Natural killer cell treated with Interleukin-12 subunit alpha and Interleukin-12 subunit beta and Interleukin-15 and Interleukin-18, amount 100 ng/mL, for 72 hours (primary cell): ENCODE data around the gene CYCS. TPM values are rescaled to one million over a fixed set of nuclear protein-coding genes. Genes with fewer than 3 reads are reported as not detected.
A peak's percentile ranks its signal among the peaks of the same experiment; 100 is the strongest.
"Not testable (repeated sequence)": the region's sequence is repeated elsewhere in the genome, so short reads cannot be mapped to it uniquely, and the experiment has no call there.

ENCODE experiments used
- ATAC-seq, 2 donors: fragments of 150-1000 bp; cut with Tn5 transposase in 1 of 2; sonication (Bioruptor Pico), chemical (Tn5 transposase) in 1 of 2; 2 replicates each; pipeline ENCODE4 v1.10.0; 2021
- DNase-seq: peaks from one replicate; pipeline ENCODE4 v3.0.0; 2022; ENCODE audit warnings: low spot score
- H3K27ac Mint-ChIP-seq, 2 donors: 1 replicate in 1 of 2; 2 replicates in 1 of 2; pipeline ENCODE4 v1.8.0; 2022; ENCODE audit warnings: mixed read lengths in 2 of 2, mild to moderate bottlenecking in 1 of 2, moderate library complexity in 1 of 2
- H3K27me3 Mint-ChIP-seq, 2 donors: 1 replicate in 1 of 2; 2 replicates in 1 of 2; pipeline ENCODE4 v1.8.0; 2022; ENCODE audit warnings: mixed read lengths in 2 of 2
- H3K36me3 Mint-ChIP-seq: one replicate; pipeline ENCODE4 v1.8.0; 2022; ENCODE audit warnings: mixed read lengths
- H3K4me1 Mint-ChIP-seq, 2 donors: 1 replicate in 1 of 2; 2 replicates in 1 of 2; pipeline ENCODE4 v1.8.0; 2022; ENCODE audit warnings: low read depth in 2 of 2, mixed read lengths in 2 of 2, mild to moderate bottlenecking in 1 of 2
- H3K4me3 Mint-ChIP-seq: one replicate; pipeline ENCODE4 v1.8.0; 2022; ENCODE audit warnings: mixed read lengths
- H3K9me3 Mint-ChIP-seq: 2 replicates; pipeline ENCODE4 v1.8.0; 2022; ENCODE audit warnings: mixed read lengths
- total RNA-seq, 2 donors: library from RNA; stranded (reverse); gene quantifications; one replicate each; pipeline ENCODE4 v1.2.3, GENCODE V29; 2022

CYCS gene
- total RNA-seq, 2 donors from 2014 or later: 191 to 253 TPM

- Mint-ChIP-seq H3K27me3 (no peaks in the 10 kb centered on the region), H3K4me3 (no peak overlapping the region), H3K27ac (no peak overlapping the region), H3K9me3 (no peaks in the 10 kb centered on the region), H3K36me3 (peaks cover 5% of the 10 kb centered on the region), H3K4me1 (no peaks in the 10 kb centered on the region)
- DNase-seq: no peak
- ATAC-seq: no peak
Measured at GRCh38 chr7:25139536-25139935, 14.5 kb upstream of the CYCS start.

- Mint-ChIP-seq H3K36me3 (peaks cover 5% of the 10 kb centered on the region), H3K27me3 (no peaks in the 10 kb centered on the region), H3K4me3 (no peak overlapping the region), H3K4me1 (peaks cover 0 to 8% of the 10 kb centered on the region in 2 donors), H3K27ac (no peak overlapping the region), H3K9me3 (no peaks in the 10 kb centered on the region)
- no peak for ATAC-seq
- DNase-seq: no peak
Measured at GRCh38 chr7:25134358-25135010, 9.4 kb upstream of the CYCS start.

- Mint-ChIP-seq H3K4me3 (no peak overlapping the region), H3K27ac (no peak overlapping the region), H3K9me3 (no peaks in the 10 kb centered on the region), H3K27me3 (no peaks in the 10 kb centered on the region), H3K36me3 (peaks cover 5% of the 10 kb centered on the region), H3K4me1 (peaks cover 0 to 8% of the 10 kb centered on the region in 2 donors)
- DNase-seq (no peak), ATAC-seq (no peak)
Measured at GRCh38 chr7:25132430-25132829, 7.4 kb upstream of the CYCS start.

GRCh38 chr7:25126751-25127150 is 1.7 kb upstream of the CYCS start:
- ATAC-seq (no peak), DNase-seq (no peak)
- Mint-ChIP-seq H3K4me3 (peak overlapping the region; percentile 4), H3K36me3 (peaks cover 28% of the 10 kb centered on the region), H3K9me3 (no peaks in the 10 kb centered on the region), H3K27me3 (no peaks in the 10 kb centered on the region), H3K27ac (peak overlapping the region; percentile 27 to 98), H3K4me1 (peaks cover 19 to 30% of the 10 kb centered on the region in 2 donors)

- peak overlapping the region; percentile 93 for H3K4me3 Mint-ChIP-seq
- H3K4me1 Mint-ChIP-seq: peaks cover 23 to 32% of the 10 kb centered on the region in 2 donors
- DNase-seq: no peak
- H3K27me3 Mint-ChIP-seq: no peaks in the 10 kb centered on the region
- peaks cover 33% of the 10 kb centered on the region for H3K36me3 Mint-ChIP-seq
- ATAC-seq: no peak
- peak overlapping the region; percentile 91 to 98 for H3K27ac Mint-ChIP-seq
- H3K9me3 Mint-ChIP-seq: no peaks in the 10 kb centered on the region
Measured at GRCh38 chr7:25124465-25125136, 459 bp downstream of the CYCS start.

GRCh38 chr7:25122373-25122772 is 2.7 kb downstream of the CYCS start:
- Mint-ChIP-seq H3K4me1 (peaks cover 32 to 40% of the 10 kb centered on the region in 2 donors), H3K4me3 (peak overlapping the region; percentile 33), H3K27me3 (no peaks in the 10 kb centered on the region), H3K36me3 (peaks cover 35% of the 10 kb centered on the region), H3K9me3 (no peaks in the 10 kb centered on the region), H3K27ac (peak overlapping the region; percentile 45 to 53)
- ATAC-seq (no peak), DNase-seq (no peak)

GRCh38 chr7:25121599-25121998 is 3.5 kb downstream of the CYCS start:
- Mint-ChIP-seq H3K4me1 (peaks cover 39 to 42% of the 10 kb centered on the region in 2 donors), H3K9me3 (no peaks in the 10 kb centered on the region), H3K27me3 (no peaks in the 10 kb centered on the region), H3K36me3 (peaks cover 38% of the 10 kb centered on the region), H3K4me3 (peak overlapping the region; percentile 33), H3K27ac (peak overlapping the region; percentile 45 to 53)
- no peak for ATAC-seq
- no peak for DNase-seq

- peaks cover 38 to 44% of the 10 kb centered on the region in 2 donors for H3K4me1 Mint-ChIP-seq
- no peak for ATAC-seq
- H3K4me3 Mint-ChIP-seq: no peak overlapping the region
- no peaks in the 10 kb centered on the region for H3K9me3 Mint-ChIP-seq
- no peak for DNase-seq
- H3K27ac Mint-ChIP-seq: peak overlapping the region in 1 of 2 donors; percentile 37
- peaks cover 30% of the 10 kb centered on the region for H3K36me3 Mint-ChIP-seq
- H3K27me3 Mint-ChIP-seq: no peaks in the 10 kb centered on the region
Measured at GRCh38 chr7:25119102-25119501, 6.0 kb downstream of the CYCS start.

- DNase-seq (no peak), ATAC-seq (peak in 1 of 2 donors; percentile 21)
- Mint-ChIP-seq H3K9me3 (no peaks in the 10 kb centered on the region), H3K36me3 (peaks cover 21% of the 10 kb centered on the region), H3K4me3 (peak overlapping the region; percentile 58), H3K27ac (peak overlapping the region; percentile 49 to 50), H3K4me1 (peaks cover 29 to 35% of the 10 kb centered on the region in 2 donors), H3K27me3 (no peaks in the 10 kb centered on the region)
Measured at GRCh38 chr7:25118048-25118753, 6.9 kb downstream of the CYCS start.

- Mint-ChIP-seq H3K27me3 (no peaks in the 10 kb centered on the region), H3K9me3 (no peaks in the 10 kb centered on the region), H3K27ac (peak overlapping the region; percentile 49 to 50), H3K4me1 (peaks cover 28 to 35% of the 10 kb centered on the region in 2 donors), H3K4me3 (peak overlapping the region; percentile 58), H3K36me3 (peaks cover 19% of the 10 kb centered on the region)
- DNase-seq: no peak
- peak; percentile 89 to 93 for ATAC-seq
Measured at GRCh38 chr7:25117226-25118047, 7.6 kb downstream of the CYCS start.

- H3K36me3 Mint-ChIP-seq: peaks cover 11% of the 10 kb centered on the region
- H3K27ac Mint-ChIP-seq: peak overlapping the region; percentile 49 to 50
- peak overlapping the region; percentile 58 for H3K4me3 Mint-ChIP-seq
- DNase-seq (no peak), ATAC-seq (no peak)
- H3K9me3 Mint-ChIP-seq: no peaks in the 10 kb centered on the region
- no peaks in the 10 kb centered on the region for H3K27me3 Mint-ChIP-seq
- H3K4me1 Mint-ChIP-seq: peaks cover 20 to 27% of the 10 kb centered on the region in 2 donors
Measured at GRCh38 chr7:25116621-25117020, 8.4 kb downstream of the CYCS start.

GRCh38 chr7:25110514-25110913 is 14.5 kb downstream of the CYCS start:
- H3K36me3 Mint-ChIP-seq, DNase-seq: not testable (repeated sequence)

GRCh38 chr7:25109276-25109675 is 15.8 kb downstream of the CYCS start:
- DNase-seq (no peak), ATAC-seq (no peak)
- no peak overlapping the region for H3K27ac Mint-ChIP-seq
- H3K36me3 Mint-ChIP-seq: no peaks in the 10 kb centered on the region
- no peaks in the 10 kb centered on the region for H3K4me1 Mint-ChIP-seq
- no peaks in the 10 kb centered on the region for H3K27me3 Mint-ChIP-seq
- H3K4me3 Mint-ChIP-seq: no peak overlapping the region
- H3K9me3 Mint-ChIP-seq: no peaks in the 10 kb centered on the region

More at GRCh38 chr7:25110514-25110913, 14.5 kb downstream of the CYCS start:
- not testable (repeated sequence) for H3K27me3 Mint-ChIP-seq, H3K4me3 Mint-ChIP-seq, H3K27ac Mint-ChIP-seq, H3K9me3 Mint-ChIP-seq, H3K4me1 Mint-ChIP-seq
- ATAC-seq: peak in 1 of 2 donors; percentile 55
